22Rv1 (cell line): ENCODE data around the gene KCNIP3.

ENCODE experiments used
- H3K27ac ChIP-seq: fragments of 450-650 bp; 2 replicates; pipeline ENCODE4 v1.5.1; 2017
- CTCF ChIP-seq: fragments of 450-650 bp; IDR thresholded peaks from 2 replicates; pipeline ENCODE4 v1.5.1; 2017; ENCODE audit warnings: mild to moderate bottlenecking
- ZFX ChIP-seq: fragments of 450-650 bp; IDR thresholded peaks from 2 replicates; pipeline ENCODE4 v1.6.1; 2017; ENCODE audit warnings: antibody characterized with exemption, borderline replicate concordance

The KCNIP3 gene

GRCh38 chr2:95342556-95343320, 45.6 kb downstream of the KCNIP3 start:
- TF ChIP-seq ZFX (no peak), CTCF (no peak)
- H3K27ac ChIP-seq, result no peak overlapping the region

- H3K27ac ChIP-seq, result no peak overlapping the region
- no peak for TF ChIP-seq CTCF
- TF ChIP-seq ZFX, result no peak
These were observed 46.5 kb downstream of the KCNIP3 start for GRCh38 chr2:95343429-95344214.

- no peak for TF ChIP-seq CTCF
- H3K27ac ChIP-seq, result no peak overlapping the region
These were observed 47.1 kb downstream of the KCNIP3 start for GRCh38 chr2:95344215-95344583.

GRCh38 chr2:95344656-95345055, 47.5 kb downstream of the KCNIP3 start:
- no peak overlapping the region for H3K27ac ChIP-seq
- no peak for TF ChIP-seq ZFX

- peak overlapping the region; percentile 75; the same call in 1 of the 2 replicates for H3K27ac ChIP-seq
- no peak for TF ChIP-seq ZFX
- no peak for TF ChIP-seq CTCF
These were observed 48.0 kb downstream of the KCNIP3 start for GRCh38 chr2:95345081-95345562.

GRCh38 chr2:95345563-95346230, 48.5 kb downstream of the KCNIP3 start:
- H3K27ac ChIP-seq, result peak overlapping the region; percentile 75
- TF ChIP-seq ZFX, result no peak
- TF ChIP-seq CTCF, result peak; percentile 96

GRCh38 chr2:95346231-95346737, 49.1 kb downstream of the KCNIP3 start:
- TF ChIP-seq CTCF (no peak), ZFX (no peak)
- peak overlapping the region; percentile 75 for H3K27ac ChIP-seq
